Colonic mucosa (tissue), 4 donors: ENCODE results near the gene SAFB2. TPM values are rescaled to one million over a fixed set of nuclear protein-coding genes. Genes with fewer than 3 reads are reported as not detected.

Experiments used
- DNase-seq: peaks from one replicate; pipeline ENCODE4 v3.0.0-alpha.2; 2020
- H3K27ac ChIP-seq: fragments of 200-600 bp; one replicate; pipeline ENCODE4 v1.8.0; 2021
- H3K27me3 ChIP-seq: fragments of 200-600 bp; one replicate; pipeline ENCODE4 v1.8.0; 2021
- H3K36me3 ChIP-seq: fragments of 200-600 bp; one replicate; pipeline ENCODE4 v1.8.0; 2021
- H3K4me1 ChIP-seq: fragments of 200-600 bp; one replicate; pipeline ENCODE4 v1.8.0; 2021; ENCODE audit warnings: mild to moderate bottlenecking
- H3K4me3 ChIP-seq: fragments of 200-600 bp; one replicate; pipeline ENCODE4 v1.8.0; 2021
- H3K9ac ChIP-seq, 2 donors: one replicate each; pipeline ENCODE4 v1.7.0; 2013; ENCODE audit warnings: control low read depth in 2 of 2, low read depth in 2 of 2, low read length in 2 of 2
- H3K9me3 ChIP-seq: fragments of 200-600 bp; one replicate; pipeline ENCODE4 v1.8.0; 2021
- CTCF ChIP-seq: fragments of 200-600 bp; IDR thresholded peaks from one replicate; pipeline ENCODE4 v1.8.0; 2022; ENCODE audit warnings: antibody characterized with exemption, mild to moderate bottlenecking
- intact Hi-C: fragments of 100-400 bp; cut with DNase I; formaldehyde crosslinking; loops from one replicate; pipeline ENCODE4 v1.14.1; 2022
- total RNA-seq, 2 donors: library from RNA; stranded (reverse); fragmentation: NEBNext Ultra II Directional in 1 of 2; extraction: Animal tissue kit (Norgen Biotek cat#: 25700) in 1 of 2; gene quantifications; one replicate each; pipeline ENCODE4 v1.2.1, GENCODE V29; 2021
- donor health status: healthy.
- donor health status: DM: no; HTN: no; CAD: no.
- donor health status: DM: no; HTN: no; CAD: no.

Gene SAFB2
- total RNA-seq, 2 donors from 2014 or later: 46.1 to 108 TPM

- H3K4me3 ChIP-seq: no peak overlapping the region
- TF ChIP-seq CTCF: no peak
- H3K36me3 ChIP-seq: peaks cover 37% of the 10 kb centered on the region
- no peaks in the 10 kb centered on the region for H3K9me3 ChIP-seq
- no peak for DNase-seq
- H3K4me1 ChIP-seq: no peaks in the 10 kb centered on the region
- no peak overlapping the region for H3K9ac ChIP-seq
- H3K27ac ChIP-seq: no peak overlapping the region
- H3K27me3 ChIP-seq: no peaks in the 10 kb centered on the region
- intact Hi-C loops: no loop called here
Measured at GRCh38 chr19:5665781-5666513, 43.4 kb upstream of the SAFB2 start.

- Histone ChIP-seq H3K9ac (no peak overlapping the region), H3K9me3 (no peaks in the 10 kb centered on the region), H3K36me3 (peaks cover 41% of the 10 kb centered on the region), H3K27me3 (no peaks in the 10 kb centered on the region), H3K4me3 (no peak overlapping the region), H3K4me1 (no peaks in the 10 kb centered on the region), H3K27ac (no peak overlapping the region)
- TF ChIP-seq CTCF: no peak
- intact Hi-C loops: no loop called here
- no peak for DNase-seq
Measured at GRCh38 chr19:5664515-5664914, 41.9 kb upstream of the SAFB2 start.

GRCh38 chr19:5663904-5664303 is 41.3 kb upstream of the SAFB2 start:
- TF ChIP-seq CTCF: no peak
- DNase-seq: no peak
- no peak overlapping the region for H3K4me3 ChIP-seq
- no peaks in the 10 kb centered on the region for H3K9me3 ChIP-seq
- H3K4me1 ChIP-seq: no peaks in the 10 kb centered on the region
- no peaks in the 10 kb centered on the region for H3K27me3 ChIP-seq
- peaks cover 41% of the 10 kb centered on the region for H3K36me3 ChIP-seq
- no peak overlapping the region for H3K9ac ChIP-seq
- intact Hi-C loops: no loop called here
- no peak overlapping the region for H3K27ac ChIP-seq

- Histone ChIP-seq H3K36me3 (peaks cover 45% of the 10 kb centered on the region), H3K9ac (no peak overlapping the region), H3K4me3 (no peak overlapping the region), H3K4me1 (no peaks in the 10 kb centered on the region), H3K9me3 (no peaks in the 10 kb centered on the region), H3K27ac (no peak overlapping the region), H3K27me3 (no peaks in the 10 kb centered on the region)
- TF ChIP-seq CTCF: no peak
- DNase-seq: no peak
- intact Hi-C loops: no loop called here
Measured at GRCh38 chr19:5661483-5661882, 38.9 kb upstream of the SAFB2 start.

- H3K36me3 ChIP-seq: peaks cover 28% of the 10 kb centered on the region
- intact Hi-C loops: no loop called here
- no peak overlapping the region for H3K4me3 ChIP-seq
- no peak for DNase-seq
- no peaks in the 10 kb centered on the region for H3K27me3 ChIP-seq
- no peak for TF ChIP-seq CTCF
- no peaks in the 10 kb centered on the region for H3K9me3 ChIP-seq
- no peak overlapping the region for H3K27ac ChIP-seq
- no peaks in the 10 kb centered on the region for H3K4me1 ChIP-seq
- no peak overlapping the region for H3K9ac ChIP-seq
Measured at GRCh38 chr19:5655412-5655811, 32.8 kb upstream of the SAFB2 start.
